HCT116 (cell line): ENCODE data around the gene RAPGEF2.

Experiments
- ELF1 ChIP-seq: IDR thresholded peaks from 2 replicates; pipeline ENCODE4 v1.6.1; 2012; ENCODE audit warnings: low read depth, borderline replicate concordance
- EZH2 ChIP-seq: fragments of 200-600 bp; sonication (generic); IDR thresholded peaks from 2 replicates; pipeline ENCODE4 v1.6.1; 2017; ENCODE audit warnings: antibody characterized with exemption, mixed run types
- EZH2phosphoT487 ChIP-seq: fragments of 200-600 bp; IDR thresholded peaks from 2 replicates; pipeline ENCODE4 v1.6.1; 2018; ENCODE audit warnings: antibody characterized with exemption, borderline replicate concordance
- FOSL1 ChIP-seq: IDR thresholded peaks from 2 replicates; pipeline ENCODE4 v1.6.1; 2012; ENCODE audit warnings: low read depth
- JUND ChIP-seq: IDR thresholded peaks from 2 replicates; pipeline ENCODE4 v1.6.1; 2012
- POLR2A ChIP-seq: IDR thresholded peaks from 2 replicates; pipeline ENCODE4 v1.7.0; 2011; ENCODE audit warnings: borderline replicate concordance; ENCODE audit not compliant: insufficient read depth, insufficient read length; ENCODE audit errors: extremely low read depth
- POLR2AphosphoS5 ChIP-seq: IDR thresholded peaks from 2 replicates; pipeline ENCODE4 v1.6.1; 2011; ENCODE audit warnings: mild to moderate bottlenecking, low read depth, low read length, moderate library complexity
- SRF ChIP-seq: IDR thresholded peaks from 2 replicates; pipeline ENCODE4 v1.6.1; 2012; ENCODE audit warnings: low read depth
- TCF7L2 ChIP-seq: IDR thresholded peaks from 2 replicates; pipeline ENCODE4 v1.7.0; 2011; ENCODE audit warnings: borderline replicate concordance, inconsistent platforms; ENCODE audit not compliant: insufficient read depth, insufficient read length; ENCODE audit errors: extremely low read depth
- YY1 ChIP-seq: IDR thresholded peaks from 2 replicates; pipeline ENCODE4 v1.6.1; 2011; ENCODE audit warnings: low read length, low read depth, moderate library complexity, mild to moderate bottlenecking; ENCODE audit not compliant: insufficient replicate concordance; ENCODE audit errors: extremely low read depth
- ZFX ChIP-seq: fragments of 450-650 bp; IDR thresholded peaks from 2 replicates; pipeline ENCODE4 v1.6.1; 2017
- TF ChIP-seq, protein P1 (sequence below), 3 experiments: fragments of 200-600 bp in 1 of 3; sonication (generic) in 1 of 3; IDR thresholded peaks in 2 of 3; conservative IDR thresholded peaks in 1 of 3; 2 replicates each; pipeline ENCODE4 v1.5.1; 2012 to 2017; ENCODE audit warnings: low read depth in 2 of 3, low read length in 2 of 3, antibody characterized with exemption in 1 of 3, borderline replicate concordance in 1 of 3, control low read depth in 1 of 3, mild to moderate bottlenecking in 1 of 3, mixed read lengths in 1 of 3, mixed run types in 1 of 3, moderate library complexity in 1 of 3; ENCODE audit not compliant: insufficient read depth in 1 of 3
- TF ChIP-seq, protein P2 (sequence below): IDR thresholded peaks from 2 replicates; pipeline ENCODE4 v1.6.1; 2012; ENCODE audit warnings: low read depth

DNA sequence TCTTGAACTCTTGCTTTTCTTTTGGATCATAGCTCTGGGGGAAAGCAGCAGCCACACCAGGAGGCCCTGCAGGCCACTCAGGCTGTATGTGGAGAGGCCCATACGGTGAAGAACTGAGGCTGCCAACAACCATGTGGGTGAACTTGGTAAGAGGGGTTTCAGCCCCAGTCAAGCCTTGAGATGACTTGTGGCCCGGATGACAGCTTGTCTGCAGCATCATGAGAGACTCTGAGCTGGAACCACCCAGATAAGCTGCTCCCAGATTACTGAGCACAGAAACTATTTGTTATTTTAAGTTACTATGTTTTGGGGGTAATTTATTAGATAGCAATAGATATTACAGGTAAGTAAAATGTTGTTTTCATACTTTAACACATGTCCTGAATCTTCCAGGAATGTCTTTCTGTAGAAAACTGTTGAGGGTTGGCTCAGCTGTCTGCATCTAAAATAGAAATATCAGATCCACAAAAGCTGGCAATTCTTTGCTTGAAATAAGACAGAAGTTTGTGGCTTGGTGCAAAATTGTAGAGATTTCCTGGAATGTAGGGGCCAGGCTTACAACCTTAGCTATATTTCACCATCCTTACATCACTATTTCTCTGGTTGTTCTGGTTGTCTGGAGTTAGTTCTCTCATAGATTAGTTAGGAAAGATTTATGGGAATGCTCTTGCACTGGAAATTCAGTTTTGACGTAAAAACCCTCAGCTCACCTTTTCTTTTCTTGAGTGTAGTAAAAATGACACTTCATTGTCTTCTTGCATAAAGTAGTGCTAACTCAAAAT is 272.1 kb downstream of the RAPGEF2 start:
- TF ChIP-seq SRF (no peak), JUND (no peak), FOSL1 (no peak), TCF7L2 (no peak), POLR2AphosphoS5 (no peak), POLR2A (no peak), YY1 (no peak), ZFX (no peak), EZH2phosphoT487 (no peak), ELF1 (no peak), EZH2 (no peak)
- TF ChIP-seq, protein P1, sequence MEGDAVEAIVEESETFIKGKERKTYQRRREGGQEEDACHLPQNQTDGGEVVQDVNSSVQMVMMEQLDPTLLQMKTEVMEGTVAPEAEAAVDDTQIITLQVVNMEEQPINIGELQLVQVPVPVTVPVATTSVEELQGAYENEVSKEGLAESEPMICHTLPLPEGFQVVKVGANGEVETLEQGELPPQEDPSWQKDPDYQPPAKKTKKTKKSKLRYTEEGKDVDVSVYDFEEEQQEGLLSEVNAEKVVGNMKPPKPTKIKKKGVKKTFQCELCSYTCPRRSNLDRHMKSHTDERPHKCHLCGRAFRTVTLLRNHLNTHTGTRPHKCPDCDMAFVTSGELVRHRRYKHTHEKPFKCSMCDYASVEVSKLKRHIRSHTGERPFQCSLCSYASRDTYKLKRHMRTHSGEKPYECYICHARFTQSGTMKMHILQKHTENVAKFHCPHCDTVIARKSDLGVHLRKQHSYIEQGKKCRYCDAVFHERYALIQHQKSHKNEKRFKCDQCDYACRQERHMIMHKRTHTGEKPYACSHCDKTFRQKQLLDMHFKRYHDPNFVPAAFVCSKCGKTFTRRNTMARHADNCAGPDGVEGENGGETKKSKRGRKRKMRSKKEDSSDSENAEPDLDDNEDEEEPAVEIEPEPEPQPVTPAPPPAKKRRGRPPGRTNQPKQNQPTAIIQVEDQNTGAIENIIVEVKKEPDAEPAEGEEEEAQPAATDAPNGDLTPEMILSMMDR (IDR thresholded peaks at IDR 0.05 in 2 of 3, conservative IDR thresholded peaks at IDR 0.05 in 1 of 3; ENCODE audit: borderline replicate concordance in 1 of 3, insufficient read depth in 1 of 3, low read depth in 2 of 3, low read length in 2 of 3), result no peak
- TF ChIP-seq, protein P2, sequence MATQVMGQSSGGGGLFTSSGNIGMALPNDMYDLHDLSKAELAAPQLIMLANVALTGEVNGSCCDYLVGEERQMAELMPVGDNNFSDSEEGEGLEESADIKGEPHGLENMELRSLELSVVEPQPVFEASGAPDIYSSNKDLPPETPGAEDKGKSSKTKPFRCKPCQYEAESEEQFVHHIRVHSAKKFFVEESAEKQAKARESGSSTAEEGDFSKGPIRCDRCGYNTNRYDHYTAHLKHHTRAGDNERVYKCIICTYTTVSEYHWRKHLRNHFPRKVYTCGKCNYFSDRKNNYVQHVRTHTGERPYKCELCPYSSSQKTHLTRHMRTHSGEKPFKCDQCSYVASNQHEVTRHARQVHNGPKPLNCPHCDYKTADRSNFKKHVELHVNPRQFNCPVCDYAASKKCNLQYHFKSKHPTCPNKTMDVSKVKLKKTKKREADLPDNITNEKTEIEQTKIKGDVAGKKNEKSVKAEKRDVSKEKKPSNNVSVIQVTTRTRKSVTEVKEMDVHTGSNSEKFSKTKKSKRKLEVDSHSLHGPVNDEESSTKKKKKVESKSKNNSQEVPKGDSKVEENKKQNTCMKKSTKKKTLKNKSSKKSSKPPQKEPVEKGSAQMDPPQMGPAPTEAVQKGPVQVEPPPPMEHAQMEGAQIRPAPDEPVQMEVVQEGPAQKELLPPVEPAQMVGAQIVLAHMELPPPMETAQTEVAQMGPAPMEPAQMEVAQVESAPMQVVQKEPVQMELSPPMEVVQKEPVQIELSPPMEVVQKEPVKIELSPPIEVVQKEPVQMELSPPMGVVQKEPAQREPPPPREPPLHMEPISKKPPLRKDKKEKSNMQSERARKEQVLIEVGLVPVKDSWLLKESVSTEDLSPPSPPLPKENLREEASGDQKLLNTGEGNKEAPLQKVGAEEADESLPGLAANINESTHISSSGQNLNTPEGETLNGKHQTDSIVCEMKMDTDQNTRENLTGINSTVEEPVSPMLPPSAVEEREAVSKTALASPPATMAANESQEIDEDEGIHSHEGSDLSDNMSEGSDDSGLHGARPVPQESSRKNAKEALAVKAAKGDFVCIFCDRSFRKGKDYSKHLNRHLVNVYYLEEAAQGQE, result no peak
